Kidney capillary endothelial cell (primary cell): Measurements from ENCODE around the gene LTBP3.

Source experiments
- DNase-seq: peaks from one replicate; pipeline ENCODE4 v3.0.0-alpha.2; 2018; ENCODE audit warnings: low spot score

Gene LTBP3

DNA sequence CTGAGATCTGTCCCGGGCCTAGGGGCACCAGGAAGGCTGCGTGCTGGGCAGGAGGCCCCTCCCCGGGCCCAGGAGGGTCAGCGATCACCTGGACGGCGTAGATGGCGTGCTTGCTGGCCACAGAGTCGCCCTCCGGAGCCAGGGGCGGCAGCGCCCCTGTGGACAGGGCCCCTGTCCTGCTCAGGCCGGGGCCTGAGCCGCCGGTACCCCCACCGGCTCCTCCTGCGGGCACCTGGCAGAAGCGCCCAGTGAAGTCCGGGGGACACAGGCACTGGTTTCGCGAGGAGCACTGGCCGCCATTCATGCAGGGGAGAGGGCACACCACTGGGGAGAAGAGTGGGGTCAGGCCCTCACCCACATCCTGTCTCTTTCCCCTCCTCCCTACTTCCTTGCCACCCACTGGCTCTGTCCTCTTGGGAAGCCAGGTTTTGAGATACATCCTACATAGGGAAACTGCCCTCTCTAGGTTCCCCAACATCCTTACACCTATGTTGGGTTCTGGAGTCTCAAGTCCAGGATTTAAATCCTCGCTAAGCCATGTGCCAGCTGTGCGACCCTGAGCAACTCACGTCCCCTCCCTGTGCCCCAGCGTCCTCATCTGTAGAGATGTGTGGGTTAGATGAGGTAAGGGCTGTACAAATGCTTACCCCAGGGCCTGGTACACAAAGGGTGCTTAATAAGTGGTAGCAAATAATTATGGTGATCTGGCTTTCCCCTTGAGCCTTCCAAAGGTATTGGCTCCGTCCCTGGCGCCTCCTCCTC, 3.9 kb downstream of the LTBP3 start:
- DNase-seq = no peak

DNA sequence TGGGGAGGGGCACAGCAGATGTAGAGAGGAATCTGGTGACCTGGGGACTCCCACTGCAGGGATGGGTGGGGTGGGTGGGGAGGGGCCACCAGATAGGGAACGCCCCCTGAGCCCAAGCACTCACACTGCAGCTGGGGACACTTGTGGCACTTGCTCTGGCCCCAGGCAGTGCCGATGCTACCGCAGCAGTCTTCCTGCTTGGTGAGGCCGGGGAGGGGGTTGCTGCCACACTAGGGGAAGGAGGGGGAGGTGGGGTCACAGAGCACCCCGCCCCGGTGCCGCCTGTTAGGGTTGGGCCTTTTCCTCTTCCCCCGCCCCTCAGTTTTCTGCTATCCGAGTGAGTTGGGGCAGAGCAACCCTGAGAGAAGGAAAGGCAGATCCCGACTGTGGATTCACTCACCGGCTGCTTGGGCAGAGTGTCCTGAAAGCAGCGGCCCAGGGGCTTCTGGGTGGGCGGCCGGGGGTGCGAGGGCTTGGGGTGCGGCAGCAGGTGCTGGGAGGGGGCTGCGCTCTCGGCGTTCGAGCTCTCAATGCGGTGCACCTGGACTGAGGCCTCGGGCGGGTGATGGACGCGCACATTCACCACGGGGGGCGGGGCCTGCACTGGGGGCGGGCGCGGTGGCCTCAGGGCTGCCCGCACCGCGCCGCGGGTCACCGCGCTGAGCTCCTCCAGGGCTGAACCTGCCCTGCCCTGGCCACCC, 4.7 kb downstream of the LTBP3 start:
- DNase-seq = no peak

DNA sequence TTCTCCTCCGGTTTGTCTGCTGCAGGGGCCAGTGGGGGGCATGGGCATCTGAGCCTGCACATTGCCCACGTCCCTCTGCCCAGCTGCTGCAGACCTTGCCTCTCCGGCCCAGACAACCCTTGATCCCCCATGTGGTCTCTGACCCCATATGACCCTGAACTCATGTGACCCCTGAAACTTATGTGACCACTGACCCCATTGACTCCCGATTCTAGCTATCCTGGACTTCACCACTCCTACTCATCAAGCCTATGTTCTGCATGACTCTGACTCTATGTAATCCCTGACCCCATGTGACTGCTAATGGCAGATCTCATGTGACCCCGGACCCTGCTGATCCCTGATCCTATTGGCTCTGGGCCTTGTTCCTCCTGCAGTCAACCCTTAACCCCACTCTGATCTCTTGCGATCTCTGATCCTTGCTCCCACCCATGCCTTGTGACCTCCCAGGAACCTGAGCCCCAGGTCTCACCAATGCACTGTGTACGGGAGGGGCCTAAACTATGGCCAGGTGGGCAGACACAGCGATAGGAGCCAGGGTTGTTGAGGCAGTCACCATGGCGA, 5.7 kb downstream of the LTBP3 start:
- DNase-seq = no peak

DNA sequence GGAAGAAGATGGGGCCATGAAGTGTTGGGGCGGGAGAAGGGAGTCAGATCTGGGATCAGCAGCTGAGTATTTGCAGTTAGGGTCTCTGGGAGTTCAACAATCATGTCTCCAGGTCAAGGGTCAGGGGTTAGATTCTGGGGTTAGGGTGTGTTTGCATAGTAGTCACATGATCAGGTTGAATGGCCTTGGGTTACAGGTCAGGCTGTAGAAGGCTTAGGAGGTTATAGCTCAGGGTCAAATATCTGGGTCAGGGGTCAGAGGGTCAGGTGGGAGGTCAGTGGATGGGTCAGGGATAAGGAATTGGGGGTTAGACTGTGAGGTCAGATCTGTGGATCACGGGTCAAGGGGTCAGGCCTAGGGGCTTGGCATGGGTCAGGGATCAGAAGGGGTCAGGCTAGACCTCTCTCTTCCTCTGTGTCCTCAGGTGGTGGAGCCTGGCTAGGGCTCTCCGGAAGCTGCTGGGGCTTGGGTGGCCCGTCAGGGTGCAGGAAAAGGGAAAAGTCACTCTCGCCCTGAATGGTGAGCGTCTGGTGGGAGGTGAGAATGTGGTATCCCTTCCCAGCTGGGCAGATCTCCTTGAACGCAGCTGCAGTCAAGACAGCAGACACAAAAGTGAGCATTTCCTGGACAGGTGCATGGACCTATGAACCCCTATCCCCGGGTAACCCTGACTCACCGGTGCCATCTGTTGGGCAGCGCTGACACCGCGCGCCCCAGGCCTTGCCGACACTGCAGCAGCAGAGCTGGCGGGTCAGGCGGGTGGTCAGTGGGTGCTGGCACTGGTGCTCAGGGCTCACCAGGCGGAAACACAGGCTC, 6.4 kb downstream of the LTBP3 start:
- DNase-seq = no peak

DNA sequence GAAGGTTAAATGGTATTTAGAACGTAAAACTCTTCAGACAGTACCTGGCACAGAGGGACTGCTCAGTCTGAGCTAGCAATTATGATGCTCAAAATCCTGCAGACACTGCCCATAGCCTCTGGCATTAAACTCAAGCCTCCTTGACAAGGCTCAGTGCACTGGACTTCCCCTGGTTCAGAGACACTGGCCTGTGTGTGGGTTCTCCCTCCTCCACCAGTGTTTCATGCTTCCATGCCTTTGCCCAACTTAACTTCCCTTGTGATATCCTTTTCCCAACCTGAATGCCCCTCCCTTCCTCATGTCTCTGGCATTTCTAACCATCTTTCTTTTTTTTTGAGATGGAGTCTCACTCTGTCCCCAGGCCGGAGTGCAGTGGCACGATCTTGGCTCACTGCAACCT, 9.1 kb downstream of the LTBP3 start:
- no peak for DNase-seq

DNA sequence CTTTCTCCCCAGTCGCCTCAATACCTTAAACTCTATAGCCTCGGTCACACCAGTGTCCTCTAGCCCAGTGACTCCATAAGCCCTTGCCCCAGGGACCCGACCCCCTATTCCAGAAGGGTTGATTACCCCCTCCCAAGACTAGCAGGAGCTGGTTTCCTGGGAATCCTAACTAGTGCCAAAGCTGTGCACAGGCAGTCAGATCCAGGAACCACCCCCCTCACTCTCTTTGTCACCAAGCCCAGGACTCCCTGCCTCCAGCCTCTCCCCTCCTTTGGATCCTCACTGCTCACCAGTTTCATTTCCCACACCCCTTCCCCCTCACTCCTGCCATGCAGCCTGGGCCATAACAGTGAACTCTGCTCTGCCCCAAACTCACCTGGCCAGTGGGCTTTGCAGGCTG, 9.8 kb downstream of the LTBP3 start:
- no peak for DNase-seq

DNA sequence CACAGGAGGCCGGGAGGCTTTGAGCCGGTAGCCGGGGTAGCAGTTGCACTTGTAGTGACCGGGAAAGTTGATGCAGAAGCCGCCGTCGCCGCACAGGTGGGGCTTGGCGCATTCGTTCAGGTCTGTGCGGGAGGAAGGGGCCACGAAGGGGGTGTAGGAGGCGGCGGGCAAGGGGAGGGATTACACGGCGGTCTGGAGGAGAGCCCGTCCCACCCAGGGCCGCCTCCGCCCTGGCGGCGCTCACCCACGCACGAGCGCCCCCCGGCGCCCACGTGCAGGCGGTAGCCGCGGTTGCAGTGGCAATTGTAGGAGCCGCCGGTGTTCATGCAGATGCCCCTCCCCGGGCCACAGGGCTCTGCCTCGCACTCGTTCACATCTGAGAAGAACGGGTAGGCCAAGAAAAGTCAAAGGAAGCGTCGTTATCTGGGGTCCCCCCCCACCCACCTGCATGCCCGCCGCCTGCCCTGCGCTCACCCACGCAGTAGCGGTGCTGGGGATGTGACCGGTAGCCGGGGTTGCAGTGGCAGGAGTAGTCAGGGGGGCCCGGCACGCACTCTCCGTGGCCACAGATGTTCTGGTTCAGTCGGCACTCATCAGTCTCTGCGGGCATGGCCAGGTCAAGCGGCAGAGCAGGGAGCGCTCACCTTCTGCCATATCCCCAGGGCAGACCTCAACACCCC, 10.6 kb downstream of the LTBP3 start:
- DNase-seq = no peak

DNA sequence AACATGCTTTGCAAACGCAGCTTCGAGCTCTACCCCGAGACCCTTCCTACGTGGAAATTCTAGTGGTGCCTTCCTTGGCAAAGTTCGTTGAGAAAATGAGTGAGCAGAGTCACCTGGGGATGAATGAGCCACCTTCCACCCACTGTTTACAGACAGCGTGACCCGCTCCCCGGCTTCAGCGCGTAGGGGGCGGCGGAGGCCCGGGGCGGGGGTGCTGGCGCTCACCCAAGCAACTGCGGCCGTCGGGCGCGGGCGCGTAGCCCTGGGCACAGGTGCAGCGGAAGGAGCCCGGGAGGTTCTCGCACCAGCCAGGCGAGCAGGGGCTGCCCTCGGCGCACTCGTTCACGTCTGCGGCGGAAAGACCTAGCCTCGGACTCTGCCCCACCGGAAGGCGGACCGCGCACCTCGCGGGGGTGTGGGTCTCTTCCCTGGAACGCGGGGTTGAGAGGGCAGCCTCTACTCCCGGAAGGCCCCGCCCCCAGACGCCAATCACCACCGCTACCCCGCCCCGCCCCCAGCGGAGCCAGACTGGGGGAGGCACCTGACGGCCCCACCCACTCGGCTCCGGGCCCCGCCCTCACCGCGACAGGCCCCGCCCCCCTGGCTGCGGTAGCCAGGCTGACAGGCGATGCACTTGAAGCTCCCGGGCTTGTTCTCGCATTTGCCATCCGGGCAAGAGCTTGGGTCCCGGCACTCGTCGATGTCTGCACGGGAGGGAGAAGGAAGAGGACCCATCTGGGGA, 11.8 kb downstream of the LTBP3 start:
- DNase-seq = no peak

DNA sequence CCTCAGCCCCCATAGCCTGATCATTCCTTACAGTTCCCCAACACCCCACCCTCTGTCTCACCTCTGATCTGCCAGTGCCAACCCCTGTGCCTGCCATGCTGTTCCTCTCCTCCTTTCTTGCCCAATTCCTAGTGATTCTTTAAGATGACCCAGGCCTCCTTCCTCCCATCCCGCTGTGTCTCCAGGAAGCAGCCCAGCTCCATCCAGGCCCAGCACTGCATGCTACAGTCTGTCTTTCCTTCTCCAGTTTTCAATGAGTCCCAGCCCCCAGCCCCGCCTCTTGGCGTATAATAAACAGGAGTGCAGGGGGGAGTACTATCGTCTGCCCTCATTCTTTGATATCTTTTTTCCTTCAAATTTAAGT, 12.3 kb downstream of the LTBP3 start:
- DNase-seq = no peak

DNA sequence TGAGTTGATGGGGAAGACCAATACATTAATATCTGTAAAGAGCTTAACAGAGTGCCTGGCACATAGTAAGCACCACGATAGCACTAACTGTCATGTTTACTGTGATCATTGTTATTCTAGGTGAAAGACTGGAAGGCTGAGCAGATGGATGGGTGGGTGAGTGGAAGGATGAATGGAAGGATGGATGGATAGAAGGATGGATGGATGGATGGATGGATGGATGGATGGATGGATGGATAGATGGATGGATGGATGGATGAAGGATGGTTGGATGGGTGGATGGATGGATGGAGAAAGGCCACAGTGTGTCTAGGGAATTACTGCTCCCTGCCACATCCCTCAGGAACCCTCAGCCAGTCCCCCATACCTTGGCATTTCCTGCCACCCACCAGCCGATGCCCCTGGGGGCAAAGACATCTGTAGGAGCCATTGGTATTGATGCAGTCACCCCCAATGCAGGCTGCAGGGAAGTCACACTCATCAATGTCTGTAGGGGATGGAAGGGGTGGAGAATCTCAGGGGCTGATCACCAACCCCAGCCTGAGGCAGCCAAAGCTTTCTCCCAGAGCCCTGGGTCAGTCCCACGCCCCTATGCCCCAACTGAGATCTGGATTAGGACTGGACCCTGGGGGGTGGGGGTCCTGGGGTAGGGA, 15.3 kb downstream of the LTBP3 start:
- DNase-seq = no peak

DNA sequence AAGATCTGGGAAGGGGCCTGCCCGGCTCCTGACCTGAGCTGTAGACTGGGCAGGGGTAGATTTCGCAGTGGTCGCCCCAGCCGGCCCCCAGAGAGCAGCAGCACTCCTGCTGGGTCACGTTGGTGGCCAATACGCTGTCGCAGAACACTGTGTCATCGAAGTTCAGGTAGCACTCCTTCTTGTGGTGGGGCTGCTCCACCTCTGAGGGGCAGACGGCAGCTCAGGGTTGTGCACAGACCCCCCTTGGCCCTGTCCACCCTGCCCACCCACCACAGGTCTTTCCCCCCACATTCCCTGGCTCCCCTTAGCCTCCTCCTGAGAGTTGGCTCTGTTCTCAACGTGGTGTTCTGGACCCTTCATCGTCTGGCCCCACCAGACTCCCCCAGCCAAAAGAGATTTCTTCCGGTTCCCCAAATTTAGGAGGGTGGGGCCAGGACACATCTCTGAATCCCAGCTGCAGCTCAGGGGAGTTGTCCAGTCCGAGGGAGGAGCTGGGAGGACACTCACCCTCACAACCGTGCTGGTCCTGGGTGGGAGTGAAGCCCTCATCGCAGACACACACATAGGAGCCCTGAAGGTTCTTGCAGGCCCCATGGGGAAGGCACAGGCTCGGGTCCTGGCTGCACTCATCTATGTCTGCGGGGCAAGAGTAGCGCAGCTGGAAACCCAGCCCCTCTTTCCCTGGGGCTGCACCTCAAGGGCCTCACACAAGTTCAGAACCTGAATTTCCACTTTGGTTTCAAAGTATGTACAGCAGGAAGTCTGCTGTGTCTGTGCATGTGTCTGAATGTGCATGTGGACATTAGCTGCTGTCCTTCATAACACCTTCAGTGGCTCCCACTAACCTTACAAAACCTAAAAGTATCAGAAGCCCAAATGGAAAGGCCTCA, 16.8 kb downstream of the LTBP3 start:
- DNase-seq = no peak

DNA sequence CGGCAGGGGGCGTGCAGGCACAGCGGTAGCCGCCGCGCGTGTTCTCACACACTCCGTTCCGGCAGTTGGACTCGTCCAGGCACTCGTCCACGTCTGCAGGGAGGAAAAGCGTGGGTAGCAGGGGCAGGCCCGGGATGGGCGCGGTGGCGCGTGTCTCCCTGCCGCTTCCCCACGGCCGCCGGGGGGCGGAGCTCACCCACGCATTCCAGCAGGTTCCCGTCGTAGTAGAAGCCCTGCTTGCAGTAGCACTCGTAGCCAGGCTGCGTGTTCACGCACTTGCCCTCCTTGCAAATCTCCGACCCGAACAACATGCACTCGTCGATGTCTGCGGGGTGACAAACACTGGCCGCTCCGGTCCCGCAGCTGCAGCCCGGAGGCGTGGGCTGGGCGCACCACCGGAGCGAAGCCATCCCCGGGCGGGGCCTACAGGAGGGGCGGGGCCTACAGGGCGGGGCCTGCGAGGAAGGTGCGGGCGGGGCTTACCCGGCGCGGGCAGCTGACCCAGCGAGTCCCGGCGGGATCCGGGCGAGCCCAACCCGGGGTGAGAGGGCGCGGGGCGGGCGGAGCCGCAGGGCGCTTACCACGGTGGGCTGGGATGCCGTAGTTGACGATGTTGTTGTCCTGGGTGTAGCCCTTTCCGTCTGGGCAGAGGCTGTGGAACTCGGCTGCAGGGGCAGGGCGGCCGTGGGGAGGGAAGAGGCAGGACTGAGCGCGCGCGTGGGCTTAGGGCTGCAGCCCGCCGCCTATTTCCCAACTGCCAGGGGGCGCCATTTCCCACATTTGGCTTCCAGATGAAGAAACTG, 17.7 kb downstream of the LTBP3 start:
- DNase-seq = peak; percentile 80

DNA sequence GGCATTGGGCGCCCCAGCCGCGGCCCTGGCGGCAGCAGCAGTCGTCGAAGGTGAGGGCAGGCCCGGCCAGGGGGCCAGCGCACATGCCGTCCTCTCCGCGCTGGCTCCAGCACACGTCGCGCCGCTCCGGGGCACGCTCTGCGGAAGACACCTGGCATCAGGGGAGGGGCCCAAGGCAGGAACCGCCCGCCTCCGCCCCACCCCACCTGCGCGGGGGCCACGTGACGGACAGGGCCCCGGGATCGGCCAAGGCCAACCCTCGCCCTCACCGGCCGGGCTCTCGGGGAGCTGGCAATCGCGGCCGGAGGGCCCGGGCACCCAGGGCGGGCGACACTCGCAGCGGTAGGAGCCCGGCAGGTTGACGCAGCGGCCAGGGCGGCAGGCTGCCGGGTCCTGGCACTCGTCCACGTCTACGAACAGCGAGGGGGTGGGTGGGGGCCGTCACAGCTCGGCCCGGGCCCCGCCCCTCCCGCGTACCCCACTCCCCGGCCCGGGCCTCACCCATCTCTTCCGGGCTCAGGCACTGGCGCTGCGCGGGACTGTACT, 18.3 kb downstream of the LTBP3 start:
- DNase-seq = no peak

DNA sequence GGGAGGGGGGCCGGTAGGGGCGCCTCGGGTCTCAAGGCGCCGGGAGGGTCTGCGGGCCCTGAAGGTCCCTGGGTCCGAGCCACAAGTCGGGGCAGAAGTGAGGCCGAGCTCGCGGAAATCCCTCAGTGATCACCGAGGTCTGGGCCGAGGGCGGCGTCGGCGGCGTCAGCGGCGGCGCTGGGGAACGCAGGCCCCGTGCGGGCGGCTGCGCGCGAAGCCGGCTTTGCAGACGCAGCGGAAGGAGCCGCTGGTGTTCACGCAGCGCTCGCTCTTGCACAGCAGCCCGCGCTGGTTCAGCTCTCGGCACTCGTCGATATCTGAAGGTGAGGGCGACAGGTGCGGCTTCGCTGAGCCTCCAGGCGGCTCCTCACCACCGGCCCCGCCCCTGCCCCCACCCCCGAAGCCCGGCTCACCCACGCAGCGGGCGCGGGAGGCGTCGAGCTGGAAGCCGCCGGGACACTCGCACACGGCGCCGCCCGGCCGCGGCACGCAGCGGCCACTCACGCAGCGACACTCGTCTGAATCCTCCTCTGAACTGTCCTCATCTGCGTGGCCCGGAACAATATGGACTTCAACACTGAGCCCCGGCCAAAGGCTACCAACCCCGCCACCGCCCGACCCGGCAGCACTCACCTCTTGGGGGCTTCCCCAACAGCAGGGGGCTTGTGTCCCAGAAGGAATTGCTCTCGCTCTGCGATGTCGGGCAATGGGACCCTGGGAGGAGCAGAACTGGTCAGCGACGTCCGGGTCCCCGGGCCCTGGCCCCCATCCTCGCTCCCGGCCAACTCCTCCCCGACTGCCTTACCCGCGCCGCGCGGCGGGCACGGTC, 19.0 kb downstream of the LTBP3 start:
- DNase-seq = no peak

DNA sequence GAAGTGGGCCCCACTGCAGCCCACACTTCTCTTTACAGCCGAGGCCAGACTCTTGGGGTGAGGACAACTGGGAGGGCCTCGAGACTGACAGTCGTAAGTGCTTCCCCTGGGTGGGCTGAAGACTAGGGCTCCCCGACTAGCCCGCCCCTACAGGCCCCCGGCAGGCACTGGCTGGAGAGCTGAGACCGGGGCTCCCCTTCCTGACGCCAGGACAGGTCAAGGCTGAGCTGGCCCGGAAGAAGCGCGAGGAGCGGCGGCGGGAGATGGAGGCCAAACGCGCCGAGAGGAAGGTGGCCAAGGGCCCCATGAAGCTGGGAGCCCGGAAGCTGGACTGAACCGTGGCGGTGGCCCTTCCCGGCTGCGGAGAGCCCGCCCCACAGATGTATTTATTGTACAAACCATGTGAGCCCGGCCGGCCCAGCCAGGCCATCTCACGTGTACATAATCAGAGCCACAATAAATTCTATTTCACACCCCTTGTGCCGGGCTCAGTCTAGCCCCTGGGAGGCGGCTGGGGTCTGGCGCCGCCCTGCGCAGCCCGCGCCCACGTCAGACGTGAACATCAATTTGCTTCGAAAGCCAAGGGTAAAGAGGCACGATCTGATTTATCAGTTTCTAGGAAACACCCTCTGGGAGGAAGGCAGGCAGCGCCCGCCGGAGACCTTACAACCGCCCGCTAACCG, 19.8 kb downstream of the LTBP3 start:
- no peak for DNase-seq

DNA sequence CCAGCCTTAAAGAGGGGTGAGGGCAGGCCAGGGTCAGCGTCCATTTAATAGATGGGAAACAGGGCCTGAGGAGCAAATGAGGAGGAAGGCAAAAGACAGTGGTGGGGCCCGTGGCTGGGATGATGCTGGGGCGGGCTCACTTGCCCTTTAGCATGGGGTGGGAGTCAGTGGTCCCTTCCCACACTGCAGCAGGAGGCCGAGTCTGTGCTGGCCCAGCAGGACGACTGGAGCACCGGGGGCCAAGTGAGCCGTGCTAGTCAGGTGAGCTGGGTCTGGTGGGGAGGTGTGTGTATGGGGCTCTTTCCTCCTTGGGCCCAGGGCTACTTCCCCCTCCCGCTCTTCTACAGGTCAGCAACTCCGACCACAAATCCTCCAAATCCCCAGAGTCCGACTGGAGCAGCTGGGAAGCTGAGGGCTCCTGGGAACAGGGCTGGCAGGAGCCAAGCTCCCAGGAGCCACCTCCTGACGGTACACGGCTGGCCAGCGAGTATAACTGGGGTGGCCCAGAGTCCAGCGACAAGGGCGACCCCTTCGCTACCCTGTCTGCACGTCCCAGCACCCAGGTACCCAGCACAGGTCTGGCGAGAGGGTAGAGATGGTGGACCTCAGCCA, 20.4 kb downstream of the LTBP3 start:
- DNase-seq = no peak

DNA sequence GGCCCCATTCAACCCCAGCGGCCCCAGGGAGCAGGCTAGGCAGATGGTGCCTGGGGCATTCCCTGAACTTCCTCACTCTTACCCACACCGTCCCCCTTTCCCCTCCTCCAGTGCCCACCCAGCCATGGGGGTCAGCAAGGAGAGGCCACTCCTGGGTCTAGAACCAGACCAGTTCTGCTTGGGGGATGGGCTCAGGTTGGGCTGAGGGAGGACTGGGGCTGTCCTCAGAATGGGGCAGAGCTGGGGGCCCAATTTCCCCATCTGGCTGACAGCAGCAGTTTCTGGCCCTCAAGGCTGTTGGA, 20.9 kb downstream of the LTBP3 start:
- DNase-seq = no peak
